GM23248 (cell line): ENCODE measurements around the gene STAP2. TPM values are rescaled to one million over a fixed set of nuclear protein-coding genes. Genes with fewer than 3 reads are reported as not detected.

Experiments
- DNase-seq: peaks from one replicate; pipeline ENCODE4 v3.0.0-alpha.2; 2015
- H2AFZ ChIP-seq: fragments of 200-600 bp; sonication (generic); 2 replicates; pipeline ENCODE4 v1.6.1; 2016; ENCODE audit warnings: antibody characterized with exemption
- H3F3A ChIP-seq: fragments of 200-600 bp; sonication (generic); 2 replicates; pipeline ENCODE4 v1.6.1; 2016; ENCODE audit warnings: mild to moderate bottlenecking, antibody characterized with exemption, mixed run types; ENCODE audit not compliant: insufficient read depth
- H3K27ac ChIP-seq: fragments of 200-600 bp; sonication (generic); 2 replicates; pipeline ENCODE4 v1.5.1; 2016; ENCODE audit warnings: mild to moderate bottlenecking
- H3K27me3 ChIP-seq: fragments of 200-600 bp; sonication (generic); replicated peaks from 2 replicates; pipeline ENCODE4 v1.6.1; 2016; ENCODE audit warnings: mild to moderate bottlenecking; ENCODE audit not compliant: insufficient read depth
- H3K36me3 ChIP-seq: fragments of 200-600 bp; sonication (generic); 2 replicates; pipeline ENCODE4 v1.6.1; 2016; ENCODE audit warnings: low read depth, mild to moderate bottlenecking
- H3K4me1 ChIP-seq: fragments of 200-600 bp; sonication (generic); 2 replicates; pipeline ENCODE4 v1.6.1; 2016; ENCODE audit warnings: mild to moderate bottlenecking; ENCODE audit not compliant: insufficient read depth
- H3K4me2 ChIP-seq: fragments of 200-600 bp; sonication (generic); one replicate; pipeline ENCODE4 v1.6.1; 2016; ENCODE audit warnings: mild to moderate bottlenecking; ENCODE audit not compliant: unreplicated experiment
- H3K4me3 ChIP-seq: fragments of 200-600 bp; sonication (generic); 2 replicates; pipeline ENCODE4 v1.5.1; 2016; ENCODE audit warnings: mild to moderate bottlenecking
- H3K79me2 ChIP-seq: fragments of 200-600 bp; sonication (generic); 2 replicates; pipeline ENCODE4 v1.6.1; 2016; ENCODE audit warnings: mild to moderate bottlenecking; ENCODE audit not compliant: insufficient read depth
- H3K9ac ChIP-seq: fragments of 200-600 bp; sonication (generic); 2 replicates; pipeline ENCODE4 v1.6.1; 2016; ENCODE audit warnings: mild to moderate bottlenecking
- H3K9me2 ChIP-seq: fragments of 200-600 bp; sonication (generic); 2 replicates; pipeline ENCODE4 v1.6.1; 2016; ENCODE audit warnings: mixed run types, mild to moderate bottlenecking, moderate library complexity; ENCODE audit not compliant: insufficient read depth
- H3K9me3 ChIP-seq: fragments of 200-600 bp; sonication (generic); one replicate; pipeline ENCODE4 v1.6.1; 2017; ENCODE audit warnings: low read depth
- H4K20me1 ChIP-seq: fragments of 200-600 bp; sonication (generic); 2 replicates; pipeline ENCODE4 v1.6.0; 2016; ENCODE audit not compliant: insufficient read depth
- EZH2 ChIP-seq: fragments of 200-600 bp; sonication (generic); IDR thresholded peaks from 2 replicates; pipeline ENCODE4 v1.6.1; 2018; ENCODE audit warnings: antibody characterized with exemption, mild to moderate bottlenecking; ENCODE audit not compliant: insufficient read depth, poor library complexity, severe bottlenecking
- EZH2phosphoT487 ChIP-seq: fragments of 200-600 bp; sonication (generic); IDR thresholded peaks from 2 replicates; pipeline ENCODE4 v1.6.1; 2018; ENCODE audit warnings: antibody characterized with exemption, moderate library complexity, mild to moderate bottlenecking, low read depth; ENCODE audit not compliant: insufficient read depth
- WGBS, 2 experiments: methylation state at CpG; one replicate each; pipeline ENCODE4 v1.1.6; 2015 to 2017; ENCODE audit warnings: low lambda C conversion rate in 2 of 2, low coverage in 1 of 2; ENCODE audit errors: missing lambda C conversion rate in 2 of 2; 5-methylcytosine and 5-hydroxymethylcytosine counted together
- in situ Hi-C: fragments of 300-500 bp; cut with MboI; formaldehyde crosslinking; loops from 2 replicates; pipeline ENCODE4 v1.15.0; 2020
- polyA plus RNA-seq: library from polyadenylated mRNA; unstranded; fragments of >200 nt; fragmentation: Nextera tagmentation; extraction: Ambion mirVana; gene quantifications from 2 replicates; pipeline ENCODE4 v1.2.1, GENCODE V29; 2016
- total RNA-seq: library from RNA; depleted of rRNA; stranded (reverse); fragments of >200 nt; shearing (Covaris generic); gene quantifications from 2 replicates; pipeline ENCODE4 v1.2.3, GENCODE V29; 2014

STAP2 gene
- total and polyA plus RNA-seq, 2 experiments from 2014 or later = 1.7 to 1.8 TPM

GRCh38 chr19:4323692-4324091 lies 14.9 kb downstream of the STAP2 start:
- no peak overlapping the region for H3K4me3 ChIP-seq
- H3F3A ChIP-seq = no peaks in the 10 kb centered on the region
- no peaks in the 10 kb centered on the region for H4K20me1 ChIP-seq
- TF ChIP-seq EZH2 (no peak), EZH2phosphoT487 (no peak)
- H3K27me3 ChIP-seq = 0 out of 2 replicates have a peak, but pooled peaks cover 5% of the 10 kb centered on the region
- no peaks in the 10 kb centered on the region for H3K9me3 ChIP-seq
- no peaks in the 10 kb centered on the region for H3K4me1 ChIP-seq
- H3K27ac ChIP-seq = no peak overlapping the region
- DNase-seq = no peak
- 87 to 89% methylated on average over 9 of the region's 9 CpGs for WGBS, 2 experiments
- no peaks in the 10 kb centered on the region for H3K9me2 ChIP-seq
- H3K36me3 ChIP-seq = no peaks in the 10 kb centered on the region
- H3K9ac ChIP-seq = no peak overlapping the region
- H2AFZ ChIP-seq = no peak overlapping the region
- in situ Hi-C loops = no loop called here
- no peak overlapping the region for H3K4me2 ChIP-seq
- H3K79me2 ChIP-seq = no peaks in the 10 kb centered on the region

- Histone ChIP-seq H3K4me1 (no peaks in the 10 kb centered on the region), H3F3A (no peaks in the 10 kb centered on the region), H3K4me3 (no peak overlapping the region), H3K27me3 (0 out of 2 replicates have a peak, but pooled peaks cover 5% of the 10 kb centered on the region), H4K20me1 (no peaks in the 10 kb centered on the region), H3K27ac (no peak overlapping the region), H3K79me2 (no peaks in the 10 kb centered on the region), H2AFZ (no peak overlapping the region), H3K9ac (no peak overlapping the region), H3K9me3 (no peaks in the 10 kb centered on the region), H3K9me2 (no peaks in the 10 kb centered on the region), H3K36me3 (no peaks in the 10 kb centered on the region), H3K4me2 (no peak overlapping the region)
- in situ Hi-C loops = no loop called here
- no peak for DNase-seq
- TF ChIP-seq EZH2 = no peak
- no peak for TF ChIP-seq EZH2phosphoT487
- WGBS, 2 experiments = 89% methylated on average over 31 to 37 of the region's 37 CpGs
These were observed 15.5 kb downstream of the STAP2 start for GRCh38 chr19:4322942-4323665.

GRCh38 chr19:4320419-4320818 lies 18.2 kb downstream of the STAP2 start:
- no peak overlapping the region for H3K27ac ChIP-seq
- H3K9me2 ChIP-seq = no peaks in the 10 kb centered on the region
- TF ChIP-seq EZH2 = no peak
- TF ChIP-seq EZH2phosphoT487 = no peak
- no peaks in the 10 kb centered on the region for H3F3A ChIP-seq
- DNase-seq = no peak
- no peak overlapping the region for H3K4me3 ChIP-seq
- in situ Hi-C loops = no loop called here
- H3K4me1 ChIP-seq = no peaks in the 10 kb centered on the region
- no peak overlapping the region for H3K4me2 ChIP-seq
- WGBS, 2 experiments = 94 to 97% methylated on average over 2 of the region's 2 CpGs
- H2AFZ ChIP-seq = no peak overlapping the region
- H3K9ac ChIP-seq = no peak overlapping the region
- H4K20me1 ChIP-seq = no peaks in the 10 kb centered on the region
- H3K9me3 ChIP-seq = no peaks in the 10 kb centered on the region
- no peaks in the 10 kb centered on the region for H3K36me3 ChIP-seq
- no peaks in the 10 kb centered on the region for H3K79me2 ChIP-seq
- no peaks in the 10 kb centered on the region for H3K27me3 ChIP-seq

GRCh38 chr19:4319067-4319718 lies 19.4 kb downstream of the STAP2 start:
- 67 to 71% methylated on average over 2 of the region's 2 CpGs for WGBS, 2 experiments

More at GRCh38 chr19:4319067-4319718, 19.4 kb downstream of the STAP2 start:
- H3K9me2 ChIP-seq = no peaks in the 10 kb centered on the region
- in situ Hi-C loops = no loop called here
- no peaks in the 10 kb centered on the region for H3K27me3 ChIP-seq
- H3K27ac ChIP-seq = no peak overlapping the region
- no peaks in the 10 kb centered on the region for H3K9me3 ChIP-seq
- H3K4me1 ChIP-seq = no peaks in the 10 kb centered on the region
- H2AFZ ChIP-seq = no peak overlapping the region
- no peak overlapping the region for H3K4me2 ChIP-seq
- DNase-seq = no peak
- no peak overlapping the region for H3K4me3 ChIP-seq
- H3K79me2 ChIP-seq = no peaks in the 10 kb centered on the region
- no peak for TF ChIP-seq EZH2
- TF ChIP-seq EZH2phosphoT487 = no peak
- no peaks in the 10 kb centered on the region for H3F3A ChIP-seq
- no peaks in the 10 kb centered on the region for H4K20me1 ChIP-seq
- H3K9ac ChIP-seq = no peak overlapping the region
- H3K36me3 ChIP-seq = no peaks in the 10 kb centered on the region
